K562 (cell line): ENCODE data around the gene ANKRD61. TPM values are rescaled to one million over a fixed set of nuclear protein-coding genes. Genes with fewer than 3 reads are reported as not detected.

Source experiments
- polyA plus RNA-seq, 8 experiments: library from polyadenylated mRNA; depleted of rRNA in 4 of 8; stranded (reverse) in 5 of 8; unstranded in 3 of 8; fragments of >200 nt; fragmentation: Nextera tagmentation in 2 of 8; fragmentation: Illumina TruSeq in 1 of 8; extraction: Ambion mirVana in 2 of 8; extraction: Trizol in 1 of 8; gene quantifications; 2 replicates each; pipeline versions ENCODE4 v1.2.1 to v1.2.3, GENCODE V29; 2011 to 2014; ENCODE audit warnings: inconsistent platforms in 1 of 8, missing spikeins in 1 of 8
- small RNA-seq: library from RNA; depleted of rRNA; stranded (forward); fragments of <200 nt; gene quantifications from one replicate; pipeline ENCODE3, GENCODE V24; 2014
- total RNA-seq, 7 experiments: library from RNA; depleted of rRNA in 6 of 7; stranded (reverse); fragments of >200 nt in 6 of 7; fragmentation: Illumina TruSeq in 2 of 7; extraction: Trizol in 2 of 7; gene quantifications; 2 replicates each; pipeline versions ENCODE4 v1.2.1 to v1.2.3, GENCODE V29; 2011 to 2021; ENCODE audit warnings: low replicate concordance in 1 of 7

ANKRD61 gene
- total and polyA plus RNA-seq, 9 of the 15 experiments (the other 6 are each of a cell fraction or from before 2014, with no cell fraction given): 0.08 to 0.11 (median 0.09) TPM; not detected in 5

Small RNA genes lying within 50 kb of the gene (small RNA-seq; reads per million reads assigned to genes)
- not detected for gene RF00019
- gene RNU6-218P: not detected
- 4.1 reads per million, percentile 91 among the genes with 10 or more reads in this experiment for gene SNORA80D

Other genes with a start within 250 kb of the ANKRD61 start
Only the 7 nearest of the 9 such genes appear.
- not detected in 2 replicates for gene OCM, start 150.6 kb upstream of the ANKRD61 start, total RNA-seq (2014; rRNA removed)
- gene OCM, start 150.6 kb upstream of the ANKRD61 start, total RNA-seq (2014; rRNA removed; fragmentation: Illumina TruSeq; extraction: Trizol): not detected in 2 replicates
- gene OCM, start 150.6 kb upstream of the ANKRD61 start, total RNA-seq (2015; rRNA removed; fragmentation: Illumina TruSeq; extraction: Trizol): not detected in 2 replicates
- gene OCM, start 150.6 kb upstream of the ANKRD61 start, total RNA-seq (2021): not detected in 2 replicates
- gene OCM, start 150.6 kb upstream of the ANKRD61 start, polyA plus RNA-seq (2011; rRNA removed): not detected in 2 replicates
- gene OCM, start 150.6 kb upstream of the ANKRD61 start, polyA plus RNA-seq (2014; fragmentation: Illumina TruSeq; extraction: Trizol): not detected in 2 replicates
- gene OCM, start 150.6 kb upstream of the ANKRD61 start, polyA plus RNA-seq (2014; fragmentation: Nextera tagmentation; extraction: Ambion mirVana): not detected
- not detected in 2 replicates for gene OCM, start 150.6 kb upstream of the ANKRD61 start, polyA plus RNA-seq (2014; rRNA removed)
- 48.7 and 55.6 TPM in 2 replicates for gene CCZ1, start 132.6 kb upstream of the ANKRD61 start, total RNA-seq (2014; rRNA removed)
- 86.0 and 99.2 TPM in 2 replicates for gene CCZ1, start 132.6 kb upstream of the ANKRD61 start, total RNA-seq (2014; rRNA removed; fragmentation: Illumina TruSeq; extraction: Trizol)
- gene CCZ1, start 132.6 kb upstream of the ANKRD61 start, total RNA-seq (2015; rRNA removed; fragmentation: Illumina TruSeq; extraction: Trizol): 59.1 and 64.1 TPM in 2 replicates
- 74.5 and 80.7 TPM in 2 replicates for gene CCZ1, start 132.6 kb upstream of the ANKRD61 start, total RNA-seq (2021)
- 80.3 and 94.6 TPM in 2 replicates for gene CCZ1, start 132.6 kb upstream of the ANKRD61 start, polyA plus RNA-seq (2011; rRNA removed)
- gene CCZ1, start 132.6 kb upstream of the ANKRD61 start, polyA plus RNA-seq (2014; fragmentation: Illumina TruSeq; extraction: Trizol): 59.1 and 78.1 TPM in 2 replicates
- gene CCZ1, start 132.6 kb upstream of the ANKRD61 start, polyA plus RNA-seq (2014; fragmentation: Nextera tagmentation; extraction: Ambion mirVana): 10 to 100 TPM; 34.5 to 37.6 TPM
- gene CCZ1, start 132.6 kb upstream of the ANKRD61 start, polyA plus RNA-seq (2014; rRNA removed): 79.8 and 84.3 TPM in 2 replicates
- gene RSPH10B, start 60.7 kb upstream of the ANKRD61 start, total RNA-seq (2014; rRNA removed): 0.12 TPM in 1 of 2 replicates, not detected in the other
- not detected in 2 replicates for gene RSPH10B, start 60.7 kb upstream of the ANKRD61 start, total RNA-seq (2014; rRNA removed; fragmentation: Illumina TruSeq; extraction: Trizol)
- gene RSPH10B, start 60.7 kb upstream of the ANKRD61 start, total RNA-seq (2015; rRNA removed; fragmentation: Illumina TruSeq; extraction: Trizol): 0.38 TPM in 1 of 2 replicates, not detected in the other
- gene RSPH10B, start 60.7 kb upstream of the ANKRD61 start, total RNA-seq (2021): not detected in 2 replicates
- gene RSPH10B, start 60.7 kb upstream of the ANKRD61 start, polyA plus RNA-seq (2011; rRNA removed): 0.03 TPM in 1 of 2 replicates, not detected in the other
- gene RSPH10B, start 60.7 kb upstream of the ANKRD61 start, polyA plus RNA-seq (2014; fragmentation: Illumina TruSeq; extraction: Trizol): 0.07 and 0.09 TPM in 2 replicates
- gene RSPH10B, start 60.7 kb upstream of the ANKRD61 start, polyA plus RNA-seq (2014; fragmentation: Nextera tagmentation; extraction: Ambion mirVana): under 1 TPM in 1 of 2 experiments, not detected in 1; 0.01 TPM
- gene RSPH10B, start 60.7 kb upstream of the ANKRD61 start, polyA plus RNA-seq (2014; rRNA removed): not detected in 2 replicates
- 13.4 and 17.8 TPM in 2 replicates for gene PMS2, start 22.3 kb upstream of the ANKRD61 start, total RNA-seq (2014; rRNA removed)
- gene PMS2, start 22.3 kb upstream of the ANKRD61 start, total RNA-seq (2014; rRNA removed; fragmentation: Illumina TruSeq; extraction: Trizol): 21.9 and 23.2 TPM in 2 replicates
- 24.9 and 27.6 TPM in 2 replicates for gene PMS2, start 22.3 kb upstream of the ANKRD61 start, total RNA-seq (2015; rRNA removed; fragmentation: Illumina TruSeq; extraction: Trizol)
- gene PMS2, start 22.3 kb upstream of the ANKRD61 start, total RNA-seq (2021): 17.4 and 17.9 TPM in 2 replicates
- gene PMS2, start 22.3 kb upstream of the ANKRD61 start, polyA plus RNA-seq (2011; rRNA removed): 16.2 and 16.5 TPM in 2 replicates
- gene PMS2, start 22.3 kb upstream of the ANKRD61 start, polyA plus RNA-seq (2014; fragmentation: Illumina TruSeq; extraction: Trizol): 16.3 and 20.0 TPM in 2 replicates
- 1 to 10 TPM; 4.9 to 6.5 TPM for gene PMS2, start 22.3 kb upstream of the ANKRD61 start, polyA plus RNA-seq (2014; fragmentation: Nextera tagmentation; extraction: Ambion mirVana)
- gene PMS2, start 22.3 kb upstream of the ANKRD61 start, polyA plus RNA-seq (2014; rRNA removed): 12.2 and 12.6 TPM in 2 replicates
- gene AIMP2, start 22.1 kb upstream of the ANKRD61 start, total RNA-seq (2014; rRNA removed): 83.5 and 84.9 TPM in 2 replicates
- 47.2 and 51.8 TPM in 2 replicates for gene AIMP2, start 22.1 kb upstream of the ANKRD61 start, total RNA-seq (2014; rRNA removed; fragmentation: Illumina TruSeq; extraction: Trizol)
- gene AIMP2, start 22.1 kb upstream of the ANKRD61 start, total RNA-seq (2015; rRNA removed; fragmentation: Illumina TruSeq; extraction: Trizol): 66.4 and 67.0 TPM in 2 replicates
- 62.5 and 65.8 TPM in 2 replicates for gene AIMP2, start 22.1 kb upstream of the ANKRD61 start, total RNA-seq (2021)
- 57.8 and 69.3 TPM in 2 replicates for gene AIMP2, start 22.1 kb upstream of the ANKRD61 start, polyA plus RNA-seq (2011; rRNA removed)
- 57.6 and 70.8 TPM in 2 replicates for gene AIMP2, start 22.1 kb upstream of the ANKRD61 start, polyA plus RNA-seq (2014; fragmentation: Illumina TruSeq; extraction: Trizol)
- 10 to 100 TPM; 47.5 to 63.5 TPM for gene AIMP2, start 22.1 kb upstream of the ANKRD61 start, polyA plus RNA-seq (2014; fragmentation: Nextera tagmentation; extraction: Ambion mirVana)
- gene AIMP2, start 22.1 kb upstream of the ANKRD61 start, polyA plus RNA-seq (2014; rRNA removed): 65.7 and 73.7 TPM in 2 replicates
- gene EIF2AK1, start 27.8 kb downstream of the ANKRD61 start, total RNA-seq (2014; rRNA removed): 213 and 429 TPM in 2 replicates
- gene EIF2AK1, start 27.8 kb downstream of the ANKRD61 start, total RNA-seq (2014; rRNA removed; fragmentation: Illumina TruSeq; extraction: Trizol): 53.4 and 63.1 TPM in 2 replicates
- gene EIF2AK1, start 27.8 kb downstream of the ANKRD61 start, total RNA-seq (2015; rRNA removed; fragmentation: Illumina TruSeq; extraction: Trizol): 39.1 and 42.2 TPM in 2 replicates
- 148 and 160 TPM in 2 replicates for gene EIF2AK1, start 27.8 kb downstream of the ANKRD61 start, total RNA-seq (2021)
- gene EIF2AK1, start 27.8 kb downstream of the ANKRD61 start, polyA plus RNA-seq (2011; rRNA removed): 145 and 147 TPM in 2 replicates
- gene EIF2AK1, start 27.8 kb downstream of the ANKRD61 start, polyA plus RNA-seq (2014; fragmentation: Illumina TruSeq; extraction: Trizol): 125 and 149 TPM in 2 replicates
- 10 to 100 TPM; 28.8 to 42.3 TPM for gene EIF2AK1, start 27.8 kb downstream of the ANKRD61 start, polyA plus RNA-seq (2014; fragmentation: Nextera tagmentation; extraction: Ambion mirVana)
- 142 and 180 TPM in 2 replicates for gene EIF2AK1, start 27.8 kb downstream of the ANKRD61 start, polyA plus RNA-seq (2014; rRNA removed)
- 5.4 and 8.2 TPM in 2 replicates for gene USP42, start 73.6 kb downstream of the ANKRD61 start, total RNA-seq (2014; rRNA removed)
- gene USP42, start 73.6 kb downstream of the ANKRD61 start, total RNA-seq (2014; rRNA removed; fragmentation: Illumina TruSeq; extraction: Trizol): 7.4 and 8.2 TPM in 2 replicates
- gene USP42, start 73.6 kb downstream of the ANKRD61 start, total RNA-seq (2015; rRNA removed; fragmentation: Illumina TruSeq; extraction: Trizol): 6.6 and 7.0 TPM in 2 replicates
- gene USP42, start 73.6 kb downstream of the ANKRD61 start, total RNA-seq (2021): 15.3 and 16.1 TPM in 2 replicates
- gene USP42, start 73.6 kb downstream of the ANKRD61 start, polyA plus RNA-seq (2011; rRNA removed): 4.8 and 6.3 TPM in 2 replicates
- gene USP42, start 73.6 kb downstream of the ANKRD61 start, polyA plus RNA-seq (2014; fragmentation: Illumina TruSeq; extraction: Trizol): 11.2 and 12.7 TPM in 2 replicates
- 1 to 10 TPM; 2.1 to 4.1 TPM for gene USP42, start 73.6 kb downstream of the ANKRD61 start, polyA plus RNA-seq (2014; fragmentation: Nextera tagmentation; extraction: Ambion mirVana)
- gene USP42, start 73.6 kb downstream of the ANKRD61 start, polyA plus RNA-seq (2014; rRNA removed): 6.0 and 7.2 TPM in 2 replicates